Activated naive CD8-positive, alpha-beta T cell treated with anti-CD3 and anti-CD28 coated beads for 36 hours (primary cell): Measurements from ENCODE around the gene FEZF2. TPM values are rescaled to one million over a fixed set of nuclear protein-coding genes. Genes with fewer than 3 reads are reported as not detected.

ENCODE experiments used
- DNase-seq: peaks from one replicate; pipeline ENCODE4 v3.0.0; 2021
- H3K27ac Mint-ChIP-seq: one replicate; pipeline ENCODE4 v1.8.0; 2022; ENCODE audit warnings: mild to moderate bottlenecking, moderate library complexity, mixed read lengths
- H3K27me3 Mint-ChIP-seq: one replicate; pipeline ENCODE4 v1.8.0; 2022; ENCODE audit warnings: mild to moderate bottlenecking, mixed read lengths
- H3K36me3 Mint-ChIP-seq: one replicate; pipeline ENCODE4 v1.8.0; 2021; ENCODE audit warnings: mild to moderate bottlenecking, mixed read lengths
- H3K4me1 Mint-ChIP-seq: one replicate; pipeline ENCODE4 v1.8.0; 2021; ENCODE audit warnings: mixed read lengths
- H3K4me3 Mint-ChIP-seq: one replicate; pipeline ENCODE4 v1.8.0; 2022; ENCODE audit warnings: mild to moderate bottlenecking, moderate library complexity, mixed read lengths
- H3K9me3 Mint-ChIP-seq: one replicate; pipeline ENCODE4 v1.8.0; 2022; ENCODE audit warnings: mixed read lengths
- total RNA-seq, 2 experiments: library from RNA; stranded (reverse); gene quantifications; one replicate each; pipeline ENCODE4 v1.2.3, GENCODE V29; 2021

The FEZF2 gene
- not detected for total RNA-seq

GRCh38 chr3:62373215-62373614 is at the start of gene FEZF2:
Gene FEZF2 (minus strand): TSS chr3:62373550. CDS start chr3:62372868, 682 bp downstream.
- Mint-ChIP-seq H3K27me3 (peaks cover 96% of the 10 kb centered on the region), H3K4me3 (peak within 1 kb of the TSS; percentile 12), H3K9me3 (no peaks in the 10 kb centered on the region), H3K36me3 (no peaks in the 10 kb centered on the region), H3K4me1 (peaks cover 19% of the 10 kb centered on the region), H3K27ac (no peak within 1 kb of the TSS)
- DNase-seq = no peak

DNA sequence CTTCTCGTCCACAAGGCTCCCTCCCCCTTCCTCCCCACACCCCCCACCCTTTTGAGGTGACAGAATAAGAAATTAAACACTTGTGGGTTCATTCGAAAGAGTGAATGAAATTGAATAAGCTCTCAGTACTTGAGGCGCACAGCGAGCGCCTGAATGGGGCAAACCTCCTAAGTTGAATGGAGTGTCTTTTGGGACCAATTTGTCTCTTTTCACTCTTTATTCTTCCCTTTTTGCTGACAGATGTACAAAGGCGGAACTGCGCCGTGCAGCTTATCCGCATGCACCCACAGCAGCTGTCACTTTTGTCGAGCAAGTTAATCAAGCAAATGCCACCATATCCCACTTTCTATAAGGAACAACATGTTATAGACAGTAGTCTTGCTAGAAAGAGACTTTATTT is 47.9 kb upstream of the FEZF2 start:
- peaks cover 12% of the 10 kb centered on the region for H3K27me3 Mint-ChIP-seq
- no peak overlapping the region for H3K27ac Mint-ChIP-seq
- H3K4me1 Mint-ChIP-seq = no peaks in the 10 kb centered on the region
- no peaks in the 10 kb centered on the region for H3K9me3 Mint-ChIP-seq
- DNase-seq = no peak
- H3K4me3 Mint-ChIP-seq = no peak overlapping the region
- H3K36me3 Mint-ChIP-seq = no peaks in the 10 kb centered on the region

DNA sequence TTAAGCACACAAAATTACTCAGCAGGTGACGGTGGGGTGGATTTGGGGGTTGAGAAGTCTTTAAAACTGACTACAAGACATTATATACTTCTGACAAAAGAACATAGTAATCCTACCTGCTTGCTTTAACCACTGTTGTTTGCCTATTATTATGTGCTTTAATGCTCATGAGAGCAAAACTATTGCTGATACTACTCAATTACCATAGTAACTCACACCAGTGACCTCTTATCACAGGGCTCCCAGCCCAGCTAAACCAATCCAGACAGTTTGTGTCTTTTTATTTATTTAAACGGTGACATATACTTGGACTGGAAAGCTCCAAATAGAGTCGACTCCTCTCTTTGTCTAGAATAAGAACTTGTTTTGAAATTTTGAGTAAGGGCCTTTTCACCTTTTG is 42.8 kb upstream of the FEZF2 start:
- Mint-ChIP-seq H3K27me3 (peaks cover 6% of the 10 kb centered on the region), H3K9me3 (no peaks in the 10 kb centered on the region), H3K36me3 (no peaks in the 10 kb centered on the region), H3K4me1 (no peaks in the 10 kb centered on the region), H3K4me3 (no peak overlapping the region), H3K27ac (no peak overlapping the region)
- DNase-seq = no peak

DNA sequence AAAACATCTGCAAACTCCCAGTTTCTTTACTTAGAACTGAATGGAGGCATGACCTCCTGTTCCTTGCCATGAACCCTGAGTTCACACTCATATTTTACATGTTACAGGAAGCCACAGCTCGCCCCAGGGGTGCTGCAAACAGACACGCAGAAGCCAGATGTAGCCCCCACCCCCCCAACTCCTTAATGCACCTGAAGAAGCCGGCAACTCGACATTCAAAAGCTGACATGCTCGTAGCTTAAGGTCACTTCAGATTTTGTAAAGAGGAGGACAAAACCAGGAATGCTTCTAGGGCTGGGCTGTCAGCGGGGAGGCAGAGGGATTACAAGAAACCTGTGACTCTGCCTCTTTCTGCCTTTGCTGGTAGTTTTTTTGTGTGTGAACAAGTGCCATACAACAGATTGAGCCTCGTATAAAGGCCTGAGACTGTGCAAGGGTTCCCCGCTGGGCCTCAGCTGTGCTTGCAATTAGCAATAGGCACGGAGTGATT is 42.0 kb upstream of the FEZF2 start:
- Mint-ChIP-seq H3K4me1 (no peaks in the 10 kb centered on the region), H3K4me3 (no peak overlapping the region), H3K27me3 (peaks cover 6% of the 10 kb centered on the region), H3K27ac (no peak overlapping the region), H3K36me3 (no peaks in the 10 kb centered on the region), H3K9me3 (no peaks in the 10 kb centered on the region)
- DNase-seq = no peak

DNA sequence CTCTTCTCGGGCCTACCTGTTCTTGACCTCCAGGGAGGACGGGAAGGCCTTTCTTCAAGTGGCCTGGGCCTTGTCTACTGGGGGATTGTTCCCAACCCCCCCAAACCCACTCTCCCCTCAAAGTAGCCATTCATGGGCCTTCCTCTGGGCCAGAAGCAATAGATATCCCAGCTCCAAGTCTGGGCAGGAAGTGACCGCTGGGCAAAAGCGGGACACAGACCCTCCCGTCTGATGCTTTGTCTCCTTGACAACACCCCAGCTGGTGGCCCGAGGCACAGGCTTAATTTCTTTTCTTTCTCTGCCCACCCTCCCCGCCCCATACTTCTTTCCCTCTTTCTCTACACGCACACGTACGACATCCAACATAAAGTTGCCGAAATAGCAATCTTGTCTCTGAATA is 41.4 kb upstream of the FEZF2 start:
- Mint-ChIP-seq H3K4me1 (no peaks in the 10 kb centered on the region), H3K36me3 (no peaks in the 10 kb centered on the region), H3K27me3 (peaks cover 3% of the 10 kb centered on the region), H3K27ac (no peak overlapping the region), H3K4me3 (no peak overlapping the region), H3K9me3 (no peaks in the 10 kb centered on the region)
- no peak for DNase-seq

- Mint-ChIP-seq H3K36me3 (no peaks in the 10 kb centered on the region), H3K4me1 (no peaks in the 10 kb centered on the region), H3K27ac (no peak overlapping the region), H3K27me3 (peaks cover 8% of the 10 kb centered on the region), H3K4me3 (no peak overlapping the region), H3K9me3 (no peaks in the 10 kb centered on the region)
- DNase-seq = no peak
These were observed 40.3 kb upstream of the FEZF2 start for GRCh38 chr3:62413687-62414086.

- Mint-ChIP-seq H3K4me3 (no peak overlapping the region), H3K9me3 (no peaks in the 10 kb centered on the region)
- no peak for DNase-seq
These were observed 33.6 kb upstream of the FEZF2 start for GRCh38 chr3:62406945-62407344.

GRCh38 chr3:62405566-62405965 is 32.2 kb upstream of the FEZF2 start:
- Mint-ChIP-seq H3K4me3 (no peak overlapping the region), H3K27ac (no peak overlapping the region), H3K36me3 (no peaks in the 10 kb centered on the region), H3K27me3 (peaks cover 6% of the 10 kb centered on the region), H3K4me1 (no peaks in the 10 kb centered on the region), H3K9me3 (no peaks in the 10 kb centered on the region)
- DNase-seq = no peak

More at GRCh38 chr3:62406945-62407344, 33.6 kb upstream of the FEZF2 start:
- Mint-ChIP-seq H3K4me1 (no peaks in the 10 kb centered on the region), H3K36me3 (no peaks in the 10 kb centered on the region), H3K27ac (no peak overlapping the region), H3K27me3 (peaks cover 6% of the 10 kb centered on the region)

DNA sequence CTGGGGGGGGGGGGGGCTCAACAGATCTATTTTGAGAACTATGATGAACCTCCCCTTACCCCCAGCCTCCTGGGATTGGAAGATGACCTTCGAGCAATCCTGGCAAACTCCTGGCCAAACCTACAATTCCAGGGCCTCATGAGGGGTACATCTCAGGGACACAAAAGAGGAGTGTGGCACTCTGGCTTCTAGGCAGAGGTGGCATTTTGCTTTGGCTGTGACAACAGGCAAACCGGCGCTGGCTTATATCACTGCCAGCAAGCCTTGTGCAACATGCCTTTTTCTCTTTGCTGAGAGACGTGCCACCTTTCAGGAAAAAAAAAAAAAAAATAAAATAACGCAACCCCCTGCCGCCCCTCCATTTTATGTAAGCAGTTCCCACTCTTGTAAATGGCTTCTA is 31.8 kb upstream of the FEZF2 start:
- Mint-ChIP-seq H3K27me3 (peaks cover 6% of the 10 kb centered on the region), H3K9me3 (no peaks in the 10 kb centered on the region), H3K4me1 (no peaks in the 10 kb centered on the region), H3K36me3 (no peaks in the 10 kb centered on the region), H3K4me3 (no peak overlapping the region), H3K27ac (no peak overlapping the region)
- no peak for DNase-seq

GRCh38 chr3:62404321-62404720 is 31.0 kb upstream of the FEZF2 start:
- Mint-ChIP-seq H3K27me3 (peaks cover 3% of the 10 kb centered on the region), H3K4me3 (no peak overlapping the region), H3K27ac (no peak overlapping the region), H3K9me3 (no peaks in the 10 kb centered on the region), H3K4me1 (no peaks in the 10 kb centered on the region), H3K36me3 (no peaks in the 10 kb centered on the region)
- no peak for DNase-seq

GRCh38 chr3:62403765-62404164 is 30.4 kb upstream of the FEZF2 start:
- H3K36me3 Mint-ChIP-seq = no peaks in the 10 kb centered on the region
- DNase-seq = no peak
- H3K4me3 Mint-ChIP-seq = no peak overlapping the region
- no peak overlapping the region for H3K27ac Mint-ChIP-seq
- H3K9me3 Mint-ChIP-seq = no peaks in the 10 kb centered on the region
- no peaks in the 10 kb centered on the region for H3K4me1 Mint-ChIP-seq
- no peaks in the 10 kb centered on the region for H3K27me3 Mint-ChIP-seq

DNA sequence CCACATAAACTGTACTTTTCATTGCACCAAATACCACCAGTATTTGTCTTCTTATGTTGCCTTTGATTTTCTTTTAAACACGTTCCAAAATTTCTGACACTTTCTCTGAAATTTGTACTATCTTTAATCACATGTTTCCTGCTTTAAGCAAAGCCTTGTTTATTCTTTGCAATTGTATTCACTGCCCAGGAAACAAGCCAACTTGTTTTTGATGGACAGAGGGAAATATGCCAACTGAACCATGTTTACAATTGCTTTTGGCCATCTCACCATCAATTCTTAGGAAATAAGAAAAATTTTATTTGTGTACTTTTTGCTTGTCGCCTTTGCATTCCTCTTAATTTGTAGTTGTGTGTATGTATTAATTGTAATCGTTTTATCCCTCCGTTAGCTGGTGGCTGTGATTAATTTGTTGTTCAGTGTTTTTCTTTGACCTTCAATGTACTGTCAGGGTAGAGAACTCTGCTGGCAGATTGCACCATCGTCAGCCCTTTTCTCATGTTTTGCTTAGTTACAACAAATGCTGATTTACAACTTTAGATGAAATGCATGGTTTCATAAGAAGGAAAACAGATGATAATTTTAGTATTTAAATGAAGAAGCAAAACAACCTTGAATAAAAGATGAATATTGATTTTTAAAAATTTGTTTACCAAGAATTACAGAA is 19.4 kb upstream of the FEZF2 start:
- no peak for DNase-seq
- no peak overlapping the region for H3K4me3 Mint-ChIP-seq
- no peak overlapping the region for H3K27ac Mint-ChIP-seq
- no peaks in the 10 kb centered on the region for H3K9me3 Mint-ChIP-seq
- no peaks in the 10 kb centered on the region for H3K4me1 Mint-ChIP-seq
- no peaks in the 10 kb centered on the region for H3K36me3 Mint-ChIP-seq
- peaks cover 32% of the 10 kb centered on the region for H3K27me3 Mint-ChIP-seq

DNA sequence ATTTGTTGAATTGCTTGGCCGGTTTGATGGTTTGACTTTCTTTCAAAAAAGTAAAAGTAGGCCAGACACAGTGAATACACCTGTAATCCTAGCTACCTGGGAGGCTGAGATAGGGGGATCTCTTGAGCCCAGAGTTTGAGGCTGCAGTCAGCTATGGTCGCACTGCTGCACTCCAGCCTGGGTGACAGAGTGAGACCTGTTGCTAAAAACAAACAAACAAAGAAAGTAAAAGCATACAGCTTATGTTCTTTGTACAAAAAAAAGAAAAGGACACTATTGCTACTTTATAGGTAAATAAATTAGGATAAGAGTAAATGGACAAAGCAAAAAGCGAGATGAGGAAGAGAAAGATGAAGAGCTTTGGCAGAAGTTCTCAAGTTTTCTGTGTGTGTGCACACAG is 13.9 kb upstream of the FEZF2 start:
- H3K27ac Mint-ChIP-seq = no peak overlapping the region
- H3K4me1 Mint-ChIP-seq = no peaks in the 10 kb centered on the region
- no peaks in the 10 kb centered on the region for H3K9me3 Mint-ChIP-seq
- no peak overlapping the region for H3K4me3 Mint-ChIP-seq
- H3K36me3 Mint-ChIP-seq = no peaks in the 10 kb centered on the region
- DNase-seq = no peak
- peaks cover 37% of the 10 kb centered on the region for H3K27me3 Mint-ChIP-seq

- H3K4me1 Mint-ChIP-seq = no peaks in the 10 kb centered on the region
- H3K27ac Mint-ChIP-seq = no peak overlapping the region
- H3K27me3 Mint-ChIP-seq = peaks cover 85% of the 10 kb centered on the region
- no peaks in the 10 kb centered on the region for H3K36me3 Mint-ChIP-seq
- H3K4me3 Mint-ChIP-seq = no peak overlapping the region
- H3K9me3 Mint-ChIP-seq = no peaks in the 10 kb centered on the region
- no peak for DNase-seq
These were observed 6.0 kb upstream of the FEZF2 start for GRCh38 chr3:62379321-62379798.

DNA sequence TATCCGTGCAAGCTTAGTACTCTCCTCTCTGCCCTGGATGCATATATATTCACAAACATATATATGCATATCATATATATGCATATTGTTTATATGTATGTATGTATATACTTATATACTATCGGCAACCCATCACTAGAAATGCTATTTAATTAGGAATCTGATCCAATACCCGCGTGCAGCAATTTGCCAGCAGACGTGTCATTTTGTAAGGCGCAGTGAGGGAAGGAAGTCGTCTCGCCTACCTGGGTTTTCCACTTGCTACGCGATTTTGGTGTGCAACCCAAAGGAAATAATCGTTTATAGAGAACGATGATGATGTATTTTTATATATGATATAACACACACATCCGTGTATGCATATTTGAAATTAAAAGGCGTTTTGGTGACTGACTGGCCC is 5.6 kb upstream of the FEZF2 start:
- H3K4me1 Mint-ChIP-seq = no peaks in the 10 kb centered on the region
- no peaks in the 10 kb centered on the region for H3K36me3 Mint-ChIP-seq
- H3K27me3 Mint-ChIP-seq = peaks cover 89% of the 10 kb centered on the region
- H3K4me3 Mint-ChIP-seq = no peak overlapping the region
- H3K9me3 Mint-ChIP-seq = no peaks in the 10 kb centered on the region
- DNase-seq = no peak
- H3K27ac Mint-ChIP-seq = no peak overlapping the region

DNA sequence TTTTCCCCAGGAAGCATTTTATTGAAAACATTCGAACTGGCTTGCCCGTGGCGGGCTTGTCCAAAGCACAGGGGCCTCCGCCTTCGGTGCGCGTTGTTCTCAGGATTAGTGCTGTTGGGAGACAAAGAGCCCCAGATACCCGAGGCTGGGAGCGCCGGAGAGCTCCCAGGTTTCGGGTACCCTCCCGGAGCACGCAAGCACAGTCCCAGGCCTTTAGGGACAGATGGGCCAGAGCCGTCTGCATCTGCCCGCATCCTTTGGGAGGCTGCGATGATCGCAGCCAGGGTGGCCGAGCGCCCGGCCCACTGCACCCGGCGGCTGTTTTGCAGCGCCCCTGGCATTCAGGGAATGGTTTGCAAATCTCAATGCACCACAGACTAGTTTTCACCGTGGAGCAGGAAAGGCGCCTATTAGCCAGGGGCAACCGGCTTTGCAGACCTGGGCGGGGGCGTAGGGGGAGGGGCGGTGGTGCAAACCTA is 5.0 kb upstream of the FEZF2 start:
- no peak for DNase-seq
- H3K9me3 Mint-ChIP-seq = no peaks in the 10 kb centered on the region
- peaks cover 89% of the 10 kb centered on the region for H3K27me3 Mint-ChIP-seq
- H3K4me1 Mint-ChIP-seq = peaks cover under 1% of the 10 kb centered on the region
- no peak overlapping the region for H3K27ac Mint-ChIP-seq
- no peaks in the 10 kb centered on the region for H3K36me3 Mint-ChIP-seq
- no peak overlapping the region for H3K4me3 Mint-ChIP-seq
